Liver (tissue), 9 donors: ENCODE results near the gene PCNX2. TPM values are rescaled to one million over a fixed set of nuclear protein-coding genes. Genes with fewer than 3 reads are reported as not detected.

Experiments
- DNase-seq: peaks from one replicate; pipeline ENCODE4 v3.0.0-alpha.2; 2017; ENCODE audit warnings: low spot score
- H3K27ac ChIP-seq, 2 donors: one replicate each; pipeline ENCODE4 v1.7.0; 2013; ENCODE audit warnings: inconsistent platforms in 2 of 2, low read length in 2 of 2, control low read depth in 1 of 2, low read depth in 1 of 2, mild to moderate bottlenecking in 1 of 2
- H3K27me3 ChIP-seq, 4 donors: one replicate each; pipeline versions ENCODE4 v1.6.1 to v1.7.0; 2013; ENCODE audit warnings: low read length in 3 of 4, inconsistent platforms in 1 of 4, mild to moderate bottlenecking in 1 of 4, moderate library complexity in 1 of 4; ENCODE audit not compliant: control insufficient read depth in 4 of 4, insufficient read depth in 4 of 4
- H3K36me3 ChIP-seq, 4 donors: one replicate each; pipeline versions ENCODE4 v1.6.1 to v1.7.0; 2013; ENCODE audit warnings: low read length in 3 of 4, mild to moderate bottlenecking in 3 of 4, low read depth in 1 of 4, moderate library complexity in 1 of 4; ENCODE audit not compliant: control insufficient read depth in 4 of 4, insufficient read depth in 3 of 4
- H3K4me1 ChIP-seq, 4 donors: one replicate each; pipeline versions ENCODE4 v1.6.1 to v1.7.0; 2013; ENCODE audit warnings: low read length in 3 of 4, mild to moderate bottlenecking in 3 of 4, moderate library complexity in 1 of 4; ENCODE audit not compliant: control insufficient read depth in 4 of 4, insufficient read depth in 4 of 4
- H3K4me3 ChIP-seq, 3 donors: one replicate each; pipeline versions ENCODE4 v1.6.1 to v1.7.0; 2013; ENCODE audit warnings: low read length in 3 of 3, control low read depth in 1 of 3, low read depth in 1 of 3, mild to moderate bottlenecking in 1 of 3
- H3K9ac ChIP-seq, 2 donors: one replicate each; pipeline ENCODE4 v1.7.0; 2013; ENCODE audit warnings: low read length in 2 of 2, mild to moderate bottlenecking in 2 of 2, moderate library complexity in 2 of 2, control low read depth in 1 of 2, low read depth in 1 of 2
- H3K9me3 ChIP-seq, 4 donors: one replicate each; pipeline versions ENCODE4 v1.6.1 to v1.7.0; 2013; ENCODE audit warnings: low read length in 3 of 4; ENCODE audit not compliant: control insufficient read depth in 4 of 4
- EGR1 ChIP-seq, 2 donors: IDR thresholded peaks; 2 replicates each; pipeline ENCODE4 v1.6.1; 2016 to 2018; ENCODE audit warnings: antibody characterized with exemption in 2 of 2, low read depth in 2 of 2
- FOXA1 ChIP-seq: IDR thresholded peaks from 2 replicates; pipeline ENCODE4 v1.6.1; 2016; ENCODE audit warnings: antibody characterized with exemption
- FOXA2 ChIP-seq: IDR thresholded peaks from 2 replicates; pipeline ENCODE4 v1.6.1; 2016; ENCODE audit warnings: antibody characterized with exemption
- GABPA ChIP-seq, 2 donors: IDR thresholded peaks in 1 of 2; conservative IDR thresholded peaks in 1 of 2; 2 replicates each; pipeline ENCODE4 v1.6.1; 2016; ENCODE audit warnings: antibody characterized with exemption in 2 of 2, mild to moderate bottlenecking in 1 of 2, moderate library complexity in 1 of 2
- HNF4A ChIP-seq, 2 donors: conservative IDR thresholded peaks; 2 replicates each; pipeline ENCODE4 v1.6.1; 2016; ENCODE audit warnings: antibody characterized with exemption in 2 of 2, mild to moderate bottlenecking in 2 of 2
- HNF4G ChIP-seq: IDR thresholded peaks from 2 replicates; pipeline ENCODE4 v1.6.1; 2016; ENCODE audit warnings: antibody characterized with exemption
- JUND ChIP-seq, 2 donors: IDR thresholded peaks; 2 replicates each; pipeline ENCODE4 v1.6.1; 2016; ENCODE audit warnings: antibody characterized with exemption in 2 of 2
- NR2F2 ChIP-seq: IDR thresholded peaks from 2 replicates; pipeline ENCODE4 v1.6.1; 2016; ENCODE audit warnings: antibody characterized with exemption
- RAD21 ChIP-seq, 2 donors: IDR thresholded peaks; 2 replicates each; pipeline ENCODE4 v1.6.1; 2016; ENCODE audit warnings: antibody characterized with exemption in 2 of 2, mild to moderate bottlenecking in 2 of 2
- RXRA ChIP-seq, 2 donors: IDR thresholded peaks; 2 replicates each; pipeline ENCODE4 v1.6.1; 2017 to 2018; ENCODE audit warnings: antibody characterized with exemption in 2 of 2, mild to moderate bottlenecking in 1 of 2
- SP1 ChIP-seq: IDR thresholded peaks from 2 replicates; pipeline ENCODE4 v1.6.1; 2018; ENCODE audit warnings: antibody characterized with exemption, mild to moderate bottlenecking
- TAF1 ChIP-seq: conservative IDR thresholded peaks from 2 replicates; pipeline ENCODE4 v1.6.1; 2016; ENCODE audit warnings: antibody characterized with exemption, mild to moderate bottlenecking
- YY1 ChIP-seq: IDR thresholded peaks from 2 replicates; pipeline ENCODE4 v1.6.1; 2016; ENCODE audit warnings: antibody characterized with exemption, mild to moderate bottlenecking
- WGBS: extraction: QIAGEN DNeasy Blood & Tissue Kit; methylation state at CpG from one replicate; pipeline ENCODE4 v1.1.7; 2013; 5-methylcytosine and 5-hydroxymethylcytosine counted together
- polyA plus RNA-seq, 2 donors: library from polyadenylated mRNA; stranded (reverse) in 1 of 2; unstranded in 1 of 2; fragments of 200-250 nt in 1 of 2; fragments of >200 nt in 1 of 2; fragmentation: Nextera tagmentation in 1 of 2; extraction: Ambion mirVana in 1 of 2; gene quantifications; one replicate each; pipeline versions ENCODE4 v1.2.1 to v1.2.3, GENCODE V29; 2013 to 2015
- total RNA-seq, 2 donors: library from RNA; depleted of rRNA; stranded (reverse); fragments of >200 nt; gene quantifications; one replicate each; pipeline ENCODE4 v1.2.3, GENCODE V29; 2014
- TF ChIP-seq, protein P1 (sequence below): IDR thresholded peaks from 2 replicates; pipeline ENCODE4 v1.6.1; 2016; ENCODE audit warnings: antibody characterized with exemption
- TF ChIP-seq, protein P2 (sequence below): IDR thresholded peaks from 2 replicates; pipeline ENCODE4 v1.6.1; 2016; ENCODE audit warnings: antibody characterized with exemption, mild to moderate bottlenecking
- TF ChIP-seq, protein P3 (sequence below): fragments of 150-350 bp; IDR thresholded peaks from 2 replicates; pipeline ENCODE4 v1.5.1; 2017; ENCODE audit warnings: improper control_type of control experiment, low read depth, low read length; ENCODE audit not compliant: missing input control
- TF ChIP-seq, protein P4 (sequence below): IDR thresholded peaks from 2 replicates; pipeline ENCODE4 v1.6.1; 2016; ENCODE audit warnings: antibody characterized with exemption
- TF ChIP-seq, protein P5 (sequence below): IDR thresholded peaks from 2 replicates; pipeline ENCODE4 v1.6.1; 2016; ENCODE audit warnings: antibody characterized with exemption
- donor health status: healthy.
- donor health status: healthy.
- donor health status: healthy.
- donor health status: healthy.
- donor health status: healthy.

PCNX2 gene
- total and polyA plus RNA-seq, 4 donors = 0.20 to 3.1 (median 0.92) TPM

DNA sequence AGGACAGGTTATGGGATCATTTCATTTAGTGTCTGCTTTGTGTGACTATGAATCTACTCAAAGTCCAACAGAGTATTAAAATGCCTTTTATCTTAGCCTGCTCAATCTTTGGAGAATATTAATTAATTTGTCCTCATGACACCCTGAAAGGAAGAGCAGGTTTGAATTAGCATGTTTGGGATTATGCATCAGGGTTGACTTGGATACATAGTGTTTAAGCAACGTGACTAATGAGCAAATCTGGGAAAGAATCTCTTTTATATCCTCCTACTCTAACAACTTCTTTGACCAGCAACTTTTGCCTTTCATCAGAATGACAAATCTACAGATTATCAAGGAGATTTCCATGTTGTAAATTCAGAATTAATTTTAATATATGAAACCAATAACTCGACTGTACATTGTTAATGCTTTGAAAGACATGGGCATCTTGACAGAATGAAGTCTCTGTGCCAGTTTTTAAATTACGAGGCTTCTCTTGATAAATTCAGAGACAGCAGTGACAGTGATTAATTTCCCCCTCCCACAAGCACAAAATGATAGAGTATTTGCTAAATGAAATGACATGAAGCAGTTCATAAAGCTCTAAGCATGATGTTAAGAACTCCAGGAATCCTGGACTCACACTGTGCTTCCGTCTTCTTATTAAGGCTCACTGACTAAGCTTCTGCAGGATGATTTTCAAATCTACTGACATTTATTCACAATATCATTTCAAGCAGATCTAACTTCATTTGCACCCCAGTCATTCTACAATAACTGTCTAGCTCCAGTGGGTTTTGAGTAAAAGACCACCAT is 156.5 kb downstream of the PCNX2 start:
- WGBS = 86% methylated on average over 4 of the region's 4 CpGs
- H3K36me3 ChIP-seq = no peaks in the 10 kb centered on the region
- no peak for TF ChIP-seq GABPA (IDR thresholded peaks at IDR 0.05 in 1 of 2, conservative IDR thresholded peaks at IDR 0.05 in 1 of 2)
- TF ChIP-seq RXRA (IDR thresholded peaks at IDR 0.05) = no peak
- TF ChIP-seq, protein P1, sequence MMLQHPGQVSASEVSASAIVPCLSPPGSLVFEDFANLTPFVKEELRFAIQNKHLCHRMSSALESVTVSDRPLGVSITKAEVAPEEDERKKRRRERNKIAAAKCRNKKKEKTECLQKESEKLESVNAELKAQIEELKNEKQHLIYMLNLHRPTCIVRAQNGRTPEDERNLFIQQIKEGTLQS = no peak
- no peak for TF ChIP-seq NR2F2
- no peak for TF ChIP-seq EGR1 (IDR thresholded peaks at IDR 0.05; ENCODE audit: low read depth in 2 of 2)
- TF ChIP-seq HNF4G = no peak
- no peak for TF ChIP-seq HNF4A (conservative IDR thresholded peaks at IDR 0.05)
- TF ChIP-seq, protein P2, sequence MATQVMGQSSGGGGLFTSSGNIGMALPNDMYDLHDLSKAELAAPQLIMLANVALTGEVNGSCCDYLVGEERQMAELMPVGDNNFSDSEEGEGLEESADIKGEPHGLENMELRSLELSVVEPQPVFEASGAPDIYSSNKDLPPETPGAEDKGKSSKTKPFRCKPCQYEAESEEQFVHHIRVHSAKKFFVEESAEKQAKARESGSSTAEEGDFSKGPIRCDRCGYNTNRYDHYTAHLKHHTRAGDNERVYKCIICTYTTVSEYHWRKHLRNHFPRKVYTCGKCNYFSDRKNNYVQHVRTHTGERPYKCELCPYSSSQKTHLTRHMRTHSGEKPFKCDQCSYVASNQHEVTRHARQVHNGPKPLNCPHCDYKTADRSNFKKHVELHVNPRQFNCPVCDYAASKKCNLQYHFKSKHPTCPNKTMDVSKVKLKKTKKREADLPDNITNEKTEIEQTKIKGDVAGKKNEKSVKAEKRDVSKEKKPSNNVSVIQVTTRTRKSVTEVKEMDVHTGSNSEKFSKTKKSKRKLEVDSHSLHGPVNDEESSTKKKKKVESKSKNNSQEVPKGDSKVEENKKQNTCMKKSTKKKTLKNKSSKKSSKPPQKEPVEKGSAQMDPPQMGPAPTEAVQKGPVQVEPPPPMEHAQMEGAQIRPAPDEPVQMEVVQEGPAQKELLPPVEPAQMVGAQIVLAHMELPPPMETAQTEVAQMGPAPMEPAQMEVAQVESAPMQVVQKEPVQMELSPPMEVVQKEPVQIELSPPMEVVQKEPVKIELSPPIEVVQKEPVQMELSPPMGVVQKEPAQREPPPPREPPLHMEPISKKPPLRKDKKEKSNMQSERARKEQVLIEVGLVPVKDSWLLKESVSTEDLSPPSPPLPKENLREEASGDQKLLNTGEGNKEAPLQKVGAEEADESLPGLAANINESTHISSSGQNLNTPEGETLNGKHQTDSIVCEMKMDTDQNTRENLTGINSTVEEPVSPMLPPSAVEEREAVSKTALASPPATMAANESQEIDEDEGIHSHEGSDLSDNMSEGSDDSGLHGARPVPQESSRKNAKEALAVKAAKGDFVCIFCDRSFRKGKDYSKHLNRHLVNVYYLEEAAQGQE = no peak
- no peak for TF ChIP-seq RAD21 (IDR thresholded peaks at IDR 0.05)
- TF ChIP-seq, protein P3, sequence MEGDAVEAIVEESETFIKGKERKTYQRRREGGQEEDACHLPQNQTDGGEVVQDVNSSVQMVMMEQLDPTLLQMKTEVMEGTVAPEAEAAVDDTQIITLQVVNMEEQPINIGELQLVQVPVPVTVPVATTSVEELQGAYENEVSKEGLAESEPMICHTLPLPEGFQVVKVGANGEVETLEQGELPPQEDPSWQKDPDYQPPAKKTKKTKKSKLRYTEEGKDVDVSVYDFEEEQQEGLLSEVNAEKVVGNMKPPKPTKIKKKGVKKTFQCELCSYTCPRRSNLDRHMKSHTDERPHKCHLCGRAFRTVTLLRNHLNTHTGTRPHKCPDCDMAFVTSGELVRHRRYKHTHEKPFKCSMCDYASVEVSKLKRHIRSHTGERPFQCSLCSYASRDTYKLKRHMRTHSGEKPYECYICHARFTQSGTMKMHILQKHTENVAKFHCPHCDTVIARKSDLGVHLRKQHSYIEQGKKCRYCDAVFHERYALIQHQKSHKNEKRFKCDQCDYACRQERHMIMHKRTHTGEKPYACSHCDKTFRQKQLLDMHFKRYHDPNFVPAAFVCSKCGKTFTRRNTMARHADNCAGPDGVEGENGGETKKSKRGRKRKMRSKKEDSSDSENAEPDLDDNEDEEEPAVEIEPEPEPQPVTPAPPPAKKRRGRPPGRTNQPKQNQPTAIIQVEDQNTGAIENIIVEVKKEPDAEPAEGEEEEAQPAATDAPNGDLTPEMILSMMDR = no peak
- TF ChIP-seq, protein P4, sequence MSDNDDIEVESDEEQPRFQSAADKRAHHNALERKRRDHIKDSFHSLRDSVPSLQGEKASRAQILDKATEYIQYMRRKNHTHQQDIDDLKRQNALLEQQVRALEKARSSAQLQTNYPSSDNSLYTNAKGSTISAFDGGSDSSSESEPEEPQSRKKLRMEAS = no peak
- TF ChIP-seq, protein P5, sequence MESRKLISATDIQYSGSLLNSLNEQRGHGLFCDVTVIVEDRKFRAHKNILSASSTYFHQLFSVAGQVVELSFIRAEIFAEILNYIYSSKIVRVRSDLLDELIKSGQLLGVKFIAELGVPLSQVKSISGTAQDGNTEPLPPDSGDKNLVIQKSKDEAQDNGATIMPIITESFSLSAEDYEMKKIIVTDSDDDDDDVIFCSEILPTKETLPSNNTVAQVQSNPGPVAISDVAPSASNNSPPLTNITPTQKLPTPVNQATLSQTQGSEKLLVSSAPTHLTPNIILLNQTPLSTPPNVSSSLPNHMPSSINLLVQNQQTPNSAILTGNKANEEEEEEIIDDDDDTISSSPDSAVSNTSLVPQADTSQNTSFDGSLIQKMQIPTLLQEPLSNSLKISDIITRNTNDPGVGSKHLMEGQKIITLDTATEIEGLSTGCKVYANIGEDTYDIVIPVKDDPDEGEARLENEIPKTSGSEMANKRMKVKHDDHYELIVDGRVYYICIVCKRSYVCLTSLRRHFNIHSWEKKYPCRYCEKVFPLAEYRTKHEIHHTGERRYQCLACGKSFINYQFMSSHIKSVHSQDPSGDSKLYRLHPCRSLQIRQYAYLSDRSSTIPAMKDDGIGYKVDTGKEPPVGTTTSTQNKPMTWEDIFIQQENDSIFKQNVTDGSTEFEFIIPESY = no peak
- no peak for TF ChIP-seq JUND (IDR thresholded peaks at IDR 0.05)
- TF ChIP-seq FOXA2 = no peak
- no peak for TF ChIP-seq SP1
- no peak for TF ChIP-seq YY1
- TF ChIP-seq FOXA1 = no peak
- no peak for TF ChIP-seq TAF1

More for the DNA sequence above, 156.5 kb downstream of the PCNX2 start:
- Histone ChIP-seq H3K27me3 (no peaks in the 10 kb centered on the region), H3K9ac (no peak overlapping the region), H3K27ac (no peak overlapping the region), H3K4me3 (no peak overlapping the region), H3K9me3 (no peaks in the 10 kb centered on the region), H3K4me1 (no peaks in the 10 kb centered on the region)
- no peak for DNase-seq
